ENCODE results near the gene PTRH1.

PTRH1 gene

DNA sequence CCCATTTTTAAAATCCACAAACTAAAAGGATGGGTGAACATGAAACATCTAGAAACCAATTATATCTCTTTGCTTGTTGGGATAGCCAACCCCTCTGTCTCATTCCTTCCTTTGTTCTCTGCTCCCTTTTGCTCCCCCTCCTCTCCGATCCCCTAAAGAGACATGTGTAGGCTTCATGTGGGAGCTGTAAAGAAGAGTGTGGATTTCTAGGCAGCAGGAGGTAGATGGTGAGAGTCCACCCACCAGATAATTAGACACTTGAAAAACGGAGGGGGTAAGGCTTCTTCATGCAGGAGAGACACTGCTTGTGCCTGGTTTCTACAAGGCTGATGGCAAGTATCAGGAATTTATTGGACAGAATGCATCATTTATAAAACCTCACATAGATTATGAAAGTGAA, 36.0 kb downstream of the PTRH1 start:
- WGBS = no CpG with 5 or more reads among the region's 2 CpGs

DNA sequence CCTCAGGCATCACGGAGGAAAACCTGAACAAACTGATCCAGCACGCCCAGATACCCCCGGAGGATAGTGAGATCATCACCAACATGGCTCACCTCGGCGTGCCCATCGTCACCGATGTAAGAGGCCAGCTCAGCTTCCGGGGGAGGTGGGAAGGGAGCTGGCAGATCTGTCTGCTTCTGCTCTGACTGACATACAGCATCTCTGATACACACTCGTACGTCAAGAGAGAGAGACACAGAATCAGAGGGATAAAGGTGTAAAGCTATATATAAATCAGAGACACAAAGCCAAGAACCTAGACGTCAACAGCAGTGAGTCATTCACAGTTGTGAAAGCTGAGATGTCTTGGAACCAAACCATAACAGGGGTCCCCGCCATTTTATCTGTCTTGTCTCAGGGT, 38.8 kb downstream of the PTRH1 start:
- H3K18ac ChIP-seq (ENCODE audit: low read depth in 1 of 2, low read length in 2 of 2) = no peak overlapping the region
- H2BK5ac ChIP-seq (ENCODE audit: low read depth, low read length, poor library complexity, severe bottlenecking) = no peak overlapping the region
- DNase-seq = no peak
- 90% methylated on average over 12 of the region's 12 CpGs for WGBS
- H3K4me2 ChIP-seq (ENCODE audit: low read length, poor library complexity, severe bottlenecking) = no peak overlapping the region
- H2BK120ac ChIP-seq (ENCODE audit: low read depth, low read length) = no peak overlapping the region
- H3K79me1 ChIP-seq (replicated peaks; ENCODE audit: low read length, poor library complexity, severe bottlenecking) = no peaks in the 10 kb centered on the region
- no peak overlapping the region for H2AK5ac ChIP-seq (ENCODE audit: low read length, severe bottlenecking)
- H3K4ac ChIP-seq (ENCODE audit: low read depth in 1 of 2, low read length in 2 of 2) = no peak overlapping the region
- no peaks in the 10 kb centered on the region for H3K9me3 ChIP-seq (ENCODE audit: control insufficient read depth, low read length)
- H4K91ac ChIP-seq (ENCODE audit: low read length) = no peak overlapping the region
- H3K36me3 ChIP-seq (ENCODE audit: control insufficient read depth in 1 of 2, insufficient read depth in 2 of 2, low read depth in 1 of 2, low read length in 2 of 2) = peaks cover 68 to 95% of the 10 kb centered on the region in 2 experiments
- no peak overlapping the region for H2AFZ ChIP-seq (ENCODE audit: low read depth, low read length)
- H3K14ac ChIP-seq (ENCODE audit: low read length in 2 of 2) = no peak overlapping the region
- no peak overlapping the region for H4K8ac ChIP-seq (ENCODE audit: low read length)
- no peak overlapping the region for H2BK15ac ChIP-seq (ENCODE audit: low read depth, poor library complexity, severe bottlenecking)
- no peak overlapping the region for H3K23ac ChIP-seq (ENCODE audit: low read length in 2 of 2)
- H3K27me3 ChIP-seq (ENCODE audit: control insufficient read depth in 1 of 2, insufficient read depth in 1 of 2, low read length in 2 of 2) = no peaks in the 10 kb centered on the region
- no peak overlapping the region for H3K4me3 ChIP-seq (ENCODE audit: insufficient read depth in 1 of 2, low read depth in 1 of 2, low read length in 2 of 2)
- H2BK12ac ChIP-seq (ENCODE audit: low read length in 2 of 2) = no peak overlapping the region
- H3K27ac ChIP-seq (ENCODE audit: low read length, poor library complexity, severe bottlenecking) = no peak overlapping the region
- H3K4me1 ChIP-seq (ENCODE audit: control insufficient read depth, insufficient read depth, low read depth, low read length) = no peaks in the 10 kb centered on the region
- no peak overlapping the region for H3K9ac ChIP-seq (ENCODE audit: low read length)

More for the DNA sequence above, 36.0 kb downstream of the PTRH1 start:
- Histone ChIP-seq H3K79me1 (replicated peaks; ENCODE audit: low read length, poor library complexity, severe bottlenecking) (no peaks in the 10 kb centered on the region), H2AK5ac (ENCODE audit: low read length, severe bottlenecking) (no peak overlapping the region), H2BK12ac (ENCODE audit: low read length in 2 of 2) (no peak overlapping the region), H3K27ac (ENCODE audit: low read length, poor library complexity, severe bottlenecking) (no peak overlapping the region), H2BK5ac (ENCODE audit: low read depth, low read length, poor library complexity, severe bottlenecking) (no peak overlapping the region), H3K4me3 (ENCODE audit: insufficient read depth in 1 of 2, low read depth in 1 of 2, low read length in 2 of 2) (no peak overlapping the region), H3K4ac (ENCODE audit: low read depth in 1 of 2, low read length in 2 of 2) (no peak overlapping the region), H3K23ac (ENCODE audit: low read length in 2 of 2) (no peak overlapping the region), H3K4me2 (ENCODE audit: low read length, poor library complexity, severe bottlenecking) (no peak overlapping the region), H3K36me3 (ENCODE audit: control insufficient read depth in 1 of 2, insufficient read depth in 2 of 2, low read depth in 1 of 2, low read length in 2 of 2) (peaks cover 77 to 95% of the 10 kb centered on the region in 2 experiments), H3K18ac (ENCODE audit: low read depth in 1 of 2, low read length in 2 of 2) (no peak overlapping the region), H3K9me3 (ENCODE audit: control insufficient read depth, low read length) (no peaks in the 10 kb centered on the region), H2BK120ac (ENCODE audit: low read depth, low read length) (no peak overlapping the region), H3K14ac (ENCODE audit: low read length in 2 of 2) (no peak overlapping the region), H2AFZ (ENCODE audit: low read depth, low read length) (no peak overlapping the region), H3K27me3 (ENCODE audit: control insufficient read depth in 1 of 2, insufficient read depth in 1 of 2, low read length in 2 of 2) (no peaks in the 10 kb centered on the region), H4K91ac (ENCODE audit: low read length) (no peak overlapping the region), H3K9ac (ENCODE audit: low read length) (no peak overlapping the region), H3K4me1 (ENCODE audit: control insufficient read depth, insufficient read depth, low read depth, low read length) (peaks cover 4% of the 10 kb centered on the region), H2BK15ac (ENCODE audit: low read depth, poor library complexity, severe bottlenecking) (no peak overlapping the region), H4K8ac (ENCODE audit: low read length) (no peak overlapping the region)
- no peak for DNase-seq

DNA sequence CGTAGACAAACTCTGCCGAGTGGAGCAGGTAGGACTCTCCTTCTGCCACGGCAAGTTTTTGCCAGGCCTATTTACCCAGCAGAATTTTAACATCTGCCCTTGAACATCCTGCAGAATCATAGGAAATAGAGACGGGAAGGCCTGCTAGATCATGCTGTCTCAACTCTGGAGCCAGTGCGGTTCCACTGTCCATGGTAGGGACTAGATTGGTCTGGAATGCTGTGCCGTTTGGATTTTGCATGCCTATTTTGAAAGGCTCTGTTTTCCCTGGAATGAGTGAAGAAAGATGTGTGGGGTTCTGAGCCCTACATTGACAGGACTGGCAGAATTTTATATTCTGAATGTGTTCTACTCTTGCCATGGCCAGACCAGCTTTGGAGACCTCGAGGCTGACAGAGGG, 42.2 kb downstream of the PTRH1 start:
- no peak for DNase-seq
- Histone ChIP-seq H3K79me1 (replicated peaks; ENCODE audit: low read length, poor library complexity, severe bottlenecking) (no peaks in the 10 kb centered on the region), H3K4me3 (ENCODE audit: insufficient read depth in 1 of 2, low read depth in 1 of 2, low read length in 2 of 2) (no peak overlapping the region), H2AFZ (ENCODE audit: low read depth, low read length) (no peak overlapping the region), H2BK12ac (ENCODE audit: low read length in 2 of 2) (no peak overlapping the region), H3K36me3 (ENCODE audit: control insufficient read depth in 1 of 2, insufficient read depth in 2 of 2, low read depth in 1 of 2, low read length in 2 of 2) (peaks cover 47 to 92% of the 10 kb centered on the region in 2 experiments), H2BK120ac (ENCODE audit: low read depth, low read length) (no peak overlapping the region), H3K27me3 (ENCODE audit: control insufficient read depth in 1 of 2, insufficient read depth in 1 of 2, low read length in 2 of 2) (no peaks in the 10 kb centered on the region), H3K27ac (ENCODE audit: low read length, poor library complexity, severe bottlenecking) (no peak overlapping the region), H3K4me2 (ENCODE audit: low read length, poor library complexity, severe bottlenecking) (no peak overlapping the region), H3K4ac (ENCODE audit: low read depth in 1 of 2, low read length in 2 of 2) (no peak overlapping the region), H3K23ac (ENCODE audit: low read length in 2 of 2) (no peak overlapping the region), H4K91ac (ENCODE audit: low read length) (no peak overlapping the region), H4K8ac (ENCODE audit: low read length) (no peak overlapping the region), H2AK5ac (ENCODE audit: low read length, severe bottlenecking) (no peak overlapping the region), H2BK15ac (ENCODE audit: low read depth, poor library complexity, severe bottlenecking) (no peak overlapping the region), H3K9me3 (ENCODE audit: control insufficient read depth, low read length) (no peaks in the 10 kb centered on the region), H3K9ac (ENCODE audit: low read length) (no peak overlapping the region), H3K14ac (ENCODE audit: low read length in 2 of 2) (no peak overlapping the region), H3K4me1 (ENCODE audit: control insufficient read depth, insufficient read depth, low read depth, low read length) (no peaks in the 10 kb centered on the region), H2BK5ac (ENCODE audit: low read depth, low read length, poor library complexity, severe bottlenecking) (no peak overlapping the region), H3K18ac (ENCODE audit: low read depth in 1 of 2, low read length in 2 of 2) (no peak overlapping the region)
- WGBS = 98% methylated on average over 7 of the region's 7 CpGs

DNA sequence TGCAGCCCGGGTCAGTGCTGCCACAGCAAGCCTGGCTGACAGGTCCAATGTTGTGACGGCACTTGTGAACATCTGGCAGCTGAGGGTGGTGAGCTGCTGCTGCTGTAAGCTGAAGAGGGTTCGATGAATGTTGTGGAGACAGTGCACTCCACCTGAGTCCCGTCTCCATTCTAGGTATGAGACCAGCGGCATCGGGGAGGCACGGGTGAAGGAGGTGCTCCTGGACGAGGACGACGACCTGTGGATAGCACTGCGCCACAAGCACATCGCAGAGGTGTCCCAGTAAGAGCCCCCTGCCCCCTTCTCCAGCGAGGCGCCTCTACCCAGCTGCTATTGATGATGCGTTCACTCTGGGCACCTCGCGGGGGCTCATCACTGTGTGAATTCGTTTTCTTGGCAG, 47.6 kb downstream of the PTRH1 start:
- Histone ChIP-seq H2AK5ac (ENCODE audit: low read length, severe bottlenecking) (no peak overlapping the region), H3K27me3 (ENCODE audit: control insufficient read depth in 1 of 2, insufficient read depth in 1 of 2, low read length in 2 of 2) (no peaks in the 10 kb centered on the region), H3K14ac (ENCODE audit: low read length in 2 of 2) (no peak overlapping the region), H3K4ac (ENCODE audit: low read depth in 1 of 2, low read length in 2 of 2) (no peak overlapping the region), H3K27ac (ENCODE audit: low read length, poor library complexity, severe bottlenecking) (no peak overlapping the region), H3K9ac (ENCODE audit: low read length) (no peak overlapping the region), H2BK15ac (ENCODE audit: low read depth, poor library complexity, severe bottlenecking) (no peak overlapping the region), H2BK12ac (ENCODE audit: low read length in 2 of 2) (no peak overlapping the region), H2BK5ac (ENCODE audit: low read depth, low read length, poor library complexity, severe bottlenecking) (no peak overlapping the region), H3K79me1 (replicated peaks; ENCODE audit: low read length, poor library complexity, severe bottlenecking) (no peaks in the 10 kb centered on the region), H4K8ac (ENCODE audit: low read length) (no peak overlapping the region), H3K4me2 (ENCODE audit: low read length, poor library complexity, severe bottlenecking) (no peak overlapping the region), H2BK120ac (ENCODE audit: low read depth, low read length) (no peak overlapping the region), H4K91ac (ENCODE audit: low read length) (no peak overlapping the region), H3K4me3 (ENCODE audit: insufficient read depth in 1 of 2, low read depth in 1 of 2, low read length in 2 of 2) (no peak overlapping the region), H3K36me3 (ENCODE audit: control insufficient read depth in 1 of 2, insufficient read depth in 2 of 2, low read depth in 1 of 2, low read length in 2 of 2) (peaks cover 53 to 93% of the 10 kb centered on the region in 2 experiments), H3K4me1 (ENCODE audit: control insufficient read depth, insufficient read depth, low read depth, low read length) (no peaks in the 10 kb centered on the region), H3K18ac (ENCODE audit: low read depth in 1 of 2, low read length in 2 of 2) (no peak overlapping the region), H3K9me3 (ENCODE audit: control insufficient read depth, low read length) (no peaks in the 10 kb centered on the region), H3K23ac (ENCODE audit: low read length in 2 of 2) (no peak overlapping the region), H2AFZ (ENCODE audit: low read depth, low read length) (no peak overlapping the region)
- no peak for DNase-seq
- 95% methylated on average over 18 of the region's 18 CpGs for WGBS

Data from mesenchymal stem cell (in vitro differentiated cells and primary cell).